GM19328 (cell line): ENCODE results near the gene TRIM33.

Experiments used
- ATAC-seq: cut with Tn5 transposase; IDR thresholded peaks from one replicate; pipeline ENCODE4 v1.9.1; 2021; ENCODE audit warnings: mild to moderate bottlenecking, moderate library complexity; ENCODE audit not compliant: unreplicated experiment

The TRIM33 gene

DNA sequence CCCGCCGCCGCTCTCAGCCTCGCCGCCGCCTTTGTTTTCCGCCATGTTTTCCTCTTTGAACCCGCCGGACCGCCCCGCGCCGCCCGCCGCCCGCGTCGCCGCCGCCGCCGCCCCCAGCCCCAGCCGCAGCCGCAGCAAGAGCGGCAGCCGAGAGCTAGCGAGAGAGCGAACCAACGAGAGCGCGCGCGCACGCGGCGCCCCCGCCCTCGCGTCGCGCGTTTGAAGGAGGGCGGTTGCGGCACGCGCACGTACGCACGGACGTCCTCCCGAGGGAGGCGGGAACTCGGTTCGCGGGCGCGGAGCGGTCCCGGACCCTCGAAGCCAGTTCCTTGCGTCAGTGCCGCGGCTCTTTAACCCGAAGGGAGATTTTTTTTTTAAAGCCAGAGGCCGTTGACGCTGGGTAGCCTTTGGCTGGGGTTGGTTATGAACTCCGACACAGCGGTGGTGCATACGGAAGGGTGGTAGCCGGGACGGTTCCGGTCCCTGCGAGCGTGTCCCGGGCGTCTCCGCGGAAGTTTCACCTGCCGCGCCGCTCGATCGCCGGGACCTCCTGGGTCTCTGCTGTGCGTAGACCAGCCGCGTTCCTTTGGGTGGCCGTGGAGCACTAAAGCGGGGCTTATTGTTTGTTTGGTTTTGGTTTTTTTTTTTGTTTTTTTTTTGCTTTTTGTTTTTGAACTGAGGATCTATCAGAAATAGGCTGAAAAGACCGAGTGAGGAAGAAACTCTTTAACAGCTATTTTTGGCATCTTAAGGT, at the start of gene TRIM33:
Gene TRIM33 (minus strand): TSS at position 172 of the 754 bp plus-strand sequence. CDS start 127 bp downstream, at position 45.
- peak; percentile 77 for ATAC-seq

DNA sequence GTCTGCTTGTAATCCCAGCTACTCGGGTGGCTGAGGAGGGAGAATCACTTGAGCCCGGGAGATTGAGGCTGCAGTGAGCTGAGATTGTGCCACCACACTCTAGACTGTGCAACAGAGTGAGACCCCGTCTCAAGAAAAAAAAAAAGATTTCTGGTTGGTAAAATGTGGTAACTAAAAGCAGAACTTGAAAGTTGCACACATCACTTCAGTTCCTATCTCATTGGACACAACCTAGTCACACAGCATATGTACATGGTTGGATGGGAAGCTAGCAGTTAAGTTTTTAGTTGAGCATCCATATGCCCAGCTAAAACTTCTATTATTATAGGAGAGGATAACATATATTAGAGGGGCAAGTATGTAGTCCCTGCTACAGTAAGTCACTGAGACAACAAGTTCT, 48.4 kb upstream of the TRIM33 start:
- ATAC-seq, result peak; percentile 66

DNA sequence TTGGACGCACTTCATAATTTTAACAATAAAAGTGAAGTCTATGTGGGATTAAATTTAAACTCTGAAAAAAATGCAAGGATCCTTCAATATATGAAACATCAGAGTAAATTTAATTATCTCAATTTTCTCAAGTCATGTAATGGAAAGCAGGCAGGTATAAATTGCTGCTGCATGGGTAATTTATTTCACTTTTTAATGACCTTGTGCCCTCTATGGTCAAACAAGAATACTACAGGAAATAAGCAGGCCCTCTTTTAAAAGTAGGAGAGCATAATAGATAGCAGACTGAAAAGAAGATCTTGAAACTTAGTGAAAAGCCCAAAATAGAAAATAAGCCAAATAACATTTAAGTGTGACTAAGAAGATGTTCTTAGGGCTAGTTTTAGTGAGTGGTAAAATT, 47.5 kb upstream of the TRIM33 start:
- no peak for ATAC-seq

DNA sequence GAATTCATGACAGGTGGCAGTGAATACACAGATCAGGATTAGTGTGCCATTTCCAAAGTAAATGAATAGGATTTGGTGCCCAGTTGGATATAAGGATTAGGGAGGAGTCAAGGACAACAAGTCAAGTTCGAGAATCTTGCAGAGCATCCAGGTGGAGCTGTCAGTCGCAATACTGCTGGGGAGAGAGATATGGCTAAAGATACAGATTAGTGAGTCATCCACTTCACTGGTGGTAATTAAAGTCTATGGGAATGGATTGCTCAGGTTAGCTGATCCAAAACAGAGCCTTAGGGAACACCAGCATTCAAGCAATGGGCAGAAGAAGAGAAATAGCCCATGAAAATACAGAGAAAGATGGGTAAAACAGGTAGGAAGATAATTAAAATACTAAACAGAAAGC, 43.6 kb upstream of the TRIM33 start:
- ATAC-seq, result no peak

DNA sequence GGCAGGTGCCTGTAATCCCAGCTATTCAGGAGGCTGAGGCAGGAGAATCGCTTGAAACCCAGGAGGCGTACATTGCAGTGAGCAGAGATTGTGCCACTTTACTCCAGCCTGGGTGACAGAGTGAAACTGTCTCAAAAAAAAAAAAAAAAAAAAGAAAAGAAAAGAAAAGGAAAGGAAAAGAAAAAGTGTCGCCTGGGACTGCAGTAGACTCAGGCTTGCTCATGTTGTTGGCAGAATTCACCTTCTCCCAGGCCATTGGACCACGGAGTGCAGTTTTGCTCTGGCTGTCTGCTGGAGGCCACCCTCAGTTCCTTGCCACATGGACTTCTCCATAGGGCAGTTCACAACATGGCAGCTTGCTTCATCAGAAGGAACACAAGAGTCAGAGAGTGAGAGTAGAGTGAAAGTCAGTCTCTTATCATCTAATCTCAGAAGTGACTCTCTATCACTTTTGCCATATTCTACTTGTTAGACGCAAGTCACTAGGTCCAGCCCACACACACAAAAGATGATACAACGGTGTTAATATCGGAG, 41.2 kb upstream of the TRIM33 start:
- no peak for ATAC-seq

DNA sequence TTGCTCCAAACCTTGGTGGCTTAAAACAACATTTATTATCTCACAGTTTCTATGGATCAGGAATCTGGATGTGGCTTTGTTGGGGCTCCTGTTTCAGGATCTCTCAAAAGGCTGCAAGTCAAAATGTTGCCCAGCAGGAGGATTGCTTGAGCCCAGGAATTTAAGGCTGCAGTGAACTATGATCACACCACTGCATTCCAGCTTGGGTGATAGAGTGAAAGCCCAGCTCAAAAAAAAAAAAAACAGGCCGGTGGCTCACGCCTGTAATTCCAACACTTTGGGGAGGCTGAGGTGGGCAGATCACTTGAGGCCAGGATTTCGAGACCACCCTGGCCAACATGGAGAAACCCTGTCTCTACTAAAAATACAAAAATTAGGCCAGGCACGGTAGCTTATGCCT, 40.4 kb upstream of the TRIM33 start:
- no peak for ATAC-seq

DNA sequence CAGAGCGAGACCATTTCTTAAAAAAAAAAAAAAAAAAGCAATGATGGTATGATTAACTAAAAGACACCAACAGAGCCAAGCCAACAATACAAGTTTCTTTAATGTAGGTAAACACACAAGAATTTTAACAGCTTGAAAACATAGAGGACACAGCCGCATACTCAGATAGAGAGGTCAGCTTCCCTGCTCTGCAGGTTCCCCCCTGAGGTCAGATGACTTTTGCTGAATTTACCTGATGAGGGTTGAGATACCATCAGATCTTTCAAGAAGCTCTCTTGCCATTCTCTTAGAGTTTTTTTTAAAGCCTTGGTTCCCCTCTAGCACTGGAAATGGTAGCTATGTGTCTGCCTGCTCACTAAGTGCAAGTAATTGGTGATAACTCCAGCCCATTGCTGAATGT, 39.3 kb upstream of the TRIM33 start:
- no peak for ATAC-seq

DNA sequence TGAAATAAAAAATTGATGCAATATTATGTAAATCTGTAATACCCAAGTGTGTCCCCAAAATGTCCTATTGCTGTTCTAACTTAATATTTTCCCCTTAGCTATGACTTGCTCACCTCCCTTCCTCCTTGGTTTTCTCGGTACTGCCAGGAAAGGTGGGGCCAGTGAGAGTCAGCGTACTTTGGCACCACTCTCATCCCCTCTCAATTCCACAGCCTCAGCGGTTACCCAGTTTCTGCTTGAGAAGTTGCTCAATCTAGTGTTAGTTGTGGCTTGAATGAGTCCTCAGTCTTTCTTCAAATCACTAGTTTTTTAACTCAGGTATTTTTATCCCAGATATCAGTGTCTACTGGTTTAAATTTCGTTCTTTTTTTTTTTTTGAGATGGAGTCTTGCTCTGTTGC, 38.1 kb upstream of the TRIM33 start:
- ATAC-seq, result no peak

DNA sequence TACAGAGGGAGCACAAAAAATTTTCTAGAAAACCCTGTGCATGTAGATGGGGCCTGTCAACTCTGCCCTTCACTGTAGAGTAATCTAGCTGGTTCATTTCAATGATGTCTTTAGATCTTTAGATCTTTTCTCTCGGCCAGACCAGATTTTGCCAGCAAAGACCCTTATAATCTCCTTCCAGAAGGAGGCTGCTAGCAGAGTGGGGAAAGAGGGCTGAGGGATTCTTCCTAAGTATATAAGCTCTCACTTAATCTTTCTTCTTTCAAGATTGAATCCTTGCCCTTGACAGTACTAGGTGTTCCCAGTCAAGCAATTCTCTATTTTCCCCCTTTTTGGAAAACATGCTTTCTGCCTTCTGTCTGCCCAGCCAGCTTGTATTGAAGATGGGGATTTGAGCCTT, 36.1 kb upstream of the TRIM33 start:
- ATAC-seq, result no peak

DNA sequence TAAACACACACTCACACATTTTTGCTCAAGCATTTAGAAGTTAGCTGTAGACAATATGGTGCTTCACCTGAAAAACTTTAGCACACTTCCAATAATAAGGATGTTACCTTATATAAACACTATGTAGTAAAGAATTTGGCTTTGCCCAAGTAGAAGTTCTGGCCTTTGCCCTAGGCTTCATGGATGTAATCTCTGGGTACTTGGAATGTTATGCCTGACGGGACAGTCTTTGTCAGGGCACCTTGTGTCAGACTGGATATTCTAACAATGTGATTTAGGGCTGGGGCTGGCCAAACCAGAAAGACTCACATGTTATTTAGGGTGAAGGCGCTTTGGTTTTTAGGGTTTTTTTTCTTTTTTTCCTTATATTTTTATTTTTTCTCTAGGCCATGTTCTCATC, 34.8 kb upstream of the TRIM33 start:
- ATAC-seq, result no peak

DNA sequence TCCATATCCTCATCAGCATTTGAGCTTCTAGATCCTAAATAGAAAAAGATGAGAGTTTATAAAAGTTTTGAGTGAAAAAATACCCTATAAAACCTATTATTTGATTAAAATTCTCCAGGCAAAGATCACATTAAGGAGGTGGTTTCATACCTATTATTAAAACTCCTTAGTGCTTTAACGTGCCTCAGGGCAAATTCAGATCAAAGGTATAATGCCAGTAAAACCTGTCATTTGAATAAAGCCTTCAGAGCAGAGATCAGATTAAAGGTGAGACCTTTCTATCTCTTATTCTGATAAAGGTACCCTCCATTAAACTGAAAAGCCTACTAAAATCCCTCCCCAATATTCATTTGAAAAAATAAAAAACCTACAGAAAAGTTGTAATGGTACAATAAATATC, 34.3 kb upstream of the TRIM33 start:
- ATAC-seq, result no peak

DNA sequence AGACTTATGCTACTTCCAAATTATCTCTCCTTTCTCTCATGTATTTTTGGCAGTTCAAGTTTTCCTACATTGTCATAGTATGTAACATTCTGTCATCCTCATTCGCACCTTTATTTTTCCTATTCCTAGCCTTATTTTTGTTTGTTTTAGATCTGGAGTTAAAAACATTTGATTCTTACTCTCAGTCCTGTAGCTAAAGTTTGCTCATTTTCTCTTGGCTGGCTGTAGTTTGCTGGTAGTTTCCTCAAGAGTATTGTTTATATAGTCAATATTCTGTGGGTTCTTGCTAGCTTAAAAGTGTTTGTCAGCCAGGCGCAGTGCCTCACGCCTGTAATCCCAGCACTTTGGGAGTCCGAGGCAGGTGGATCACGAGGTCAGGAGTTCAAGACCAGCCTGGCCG, 29.8 kb upstream of the TRIM33 start:
- no peak for ATAC-seq

DNA sequence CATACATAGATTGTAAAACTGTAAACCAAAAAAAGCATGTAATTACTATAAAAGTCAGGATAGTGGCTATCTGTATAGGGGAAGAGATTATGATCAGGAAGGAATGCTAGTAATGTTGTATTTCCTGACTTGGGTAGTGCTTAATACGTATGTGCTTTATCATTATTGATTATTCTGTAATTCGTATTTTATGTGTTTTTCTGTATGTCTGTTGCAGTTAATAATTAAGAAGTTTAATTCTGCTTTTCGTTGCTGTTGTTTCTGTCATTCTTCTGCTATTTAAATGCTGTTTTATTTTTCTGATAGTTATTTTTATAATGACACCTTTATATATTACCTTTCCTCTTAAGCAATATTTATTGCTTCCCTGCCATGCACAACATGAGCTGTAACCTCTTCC, 29.3 kb upstream of the TRIM33 start:
- ATAC-seq, result no peak

DNA sequence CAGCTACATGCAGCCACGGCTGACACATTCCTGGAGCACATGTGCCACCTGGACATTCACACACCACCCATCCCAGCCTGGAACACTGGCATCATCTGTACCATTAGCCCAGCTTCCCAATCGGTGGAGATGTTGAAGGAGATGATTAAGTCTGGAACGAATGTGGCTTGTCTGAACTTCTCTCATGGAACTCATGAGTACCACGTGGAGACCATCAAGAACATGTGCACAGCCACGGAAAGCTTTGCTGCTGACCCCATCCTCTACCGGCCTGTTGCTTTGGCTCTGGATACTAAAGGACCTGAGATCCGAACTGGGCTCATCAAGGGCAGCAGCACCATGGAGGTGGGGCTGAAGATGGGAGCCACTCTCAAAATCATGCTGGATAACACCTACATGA, 25.0 kb upstream of the TRIM33 start:
- ATAC-seq, result no peak

DNA sequence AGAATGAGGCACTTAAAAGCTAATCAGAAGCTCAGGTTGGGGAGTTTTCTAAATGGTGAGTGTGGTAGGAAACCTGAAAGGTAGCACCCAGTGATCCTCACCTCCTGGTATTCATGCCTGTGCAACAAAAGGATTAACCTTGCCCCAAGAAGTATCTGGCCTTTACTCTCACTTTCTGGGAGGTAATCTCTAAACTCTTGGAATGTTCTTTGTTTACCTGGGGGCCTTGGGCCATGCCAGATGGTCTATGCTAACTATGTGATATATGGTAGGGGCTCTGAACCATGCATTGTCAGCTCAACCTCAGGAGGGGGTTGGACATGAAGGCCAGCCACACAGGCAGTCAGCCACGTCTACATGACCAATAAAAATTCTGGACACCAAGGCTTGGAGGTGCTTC, 24.4 kb upstream of the TRIM33 start:
- ATAC-seq, result no peak

DNA sequence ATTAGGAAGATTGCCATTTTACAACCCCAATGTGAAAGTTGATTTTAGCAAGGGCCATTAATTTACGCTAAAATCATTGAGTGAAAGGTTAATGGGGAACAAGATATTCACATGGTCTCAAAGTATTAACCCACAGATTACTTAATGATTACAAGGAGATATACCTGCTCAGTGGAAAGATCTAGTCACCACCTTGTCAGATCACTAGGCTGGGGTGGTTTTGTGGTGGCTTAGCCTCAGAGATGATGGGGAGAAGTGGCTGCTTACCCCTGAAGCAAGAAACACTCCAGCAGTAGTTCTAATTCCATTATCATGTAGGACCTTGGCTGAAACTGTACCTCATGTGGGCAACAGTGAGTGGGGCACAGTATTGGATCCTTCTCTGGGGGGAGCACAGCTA, 20.1 kb upstream of the TRIM33 start:
- ATAC-seq, result no peak

DNA sequence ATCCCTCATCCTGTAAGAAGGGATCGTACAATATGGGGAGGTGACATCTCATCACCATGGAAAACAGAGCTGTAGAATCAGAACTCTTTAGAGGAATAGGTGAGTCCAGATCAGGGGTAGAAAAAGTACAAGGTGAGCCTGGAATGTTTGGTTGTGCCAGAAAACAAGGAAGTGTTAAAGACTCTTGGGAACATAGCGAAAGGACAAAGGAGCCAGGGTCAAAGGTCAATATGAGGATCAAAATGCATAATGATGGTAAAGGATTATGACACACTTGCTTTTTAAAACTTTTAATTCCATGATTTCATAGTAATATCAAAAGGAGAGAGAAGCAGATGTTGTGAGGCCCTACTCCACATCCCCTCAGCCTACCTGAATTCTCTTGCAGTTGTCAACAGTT, 19.2 kb upstream of the TRIM33 start:
- ATAC-seq, result no peak

DNA sequence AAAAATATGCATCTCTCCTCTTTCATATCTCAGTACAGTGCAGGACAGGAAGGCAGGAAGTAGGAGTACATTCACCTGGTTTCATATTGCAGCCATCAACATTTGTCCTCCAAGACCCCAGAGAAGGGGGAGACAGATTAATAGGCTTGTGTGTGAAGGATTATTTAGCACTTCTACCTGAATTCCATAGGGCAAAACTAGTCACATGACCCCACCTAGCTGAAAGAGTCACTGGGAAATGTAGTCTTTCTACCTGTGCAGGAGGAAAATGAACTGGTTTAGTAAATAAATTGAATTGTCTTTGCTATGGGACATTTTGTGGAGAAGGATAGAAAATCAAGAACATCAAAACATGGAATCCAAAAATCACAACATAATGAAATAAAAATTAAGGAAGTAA, 13.9 kb upstream of the TRIM33 start:
- no peak for ATAC-seq

DNA sequence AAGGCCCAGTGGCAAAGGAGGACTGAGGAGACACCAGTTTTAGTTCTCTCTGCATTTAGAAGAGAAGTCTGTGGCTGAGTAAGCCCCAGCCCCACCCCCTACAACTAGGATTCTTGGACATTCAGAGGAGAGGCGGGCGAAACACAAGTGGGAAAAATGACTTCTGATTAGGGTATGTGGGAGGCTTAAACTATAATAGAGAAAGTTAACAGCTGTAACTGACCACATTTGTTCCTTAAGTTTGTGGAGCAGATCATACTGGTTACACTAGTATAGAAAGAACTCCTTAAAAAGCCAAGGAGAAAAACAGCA, 11.2 kb upstream of the TRIM33 start:
- no peak for ATAC-seq

DNA sequence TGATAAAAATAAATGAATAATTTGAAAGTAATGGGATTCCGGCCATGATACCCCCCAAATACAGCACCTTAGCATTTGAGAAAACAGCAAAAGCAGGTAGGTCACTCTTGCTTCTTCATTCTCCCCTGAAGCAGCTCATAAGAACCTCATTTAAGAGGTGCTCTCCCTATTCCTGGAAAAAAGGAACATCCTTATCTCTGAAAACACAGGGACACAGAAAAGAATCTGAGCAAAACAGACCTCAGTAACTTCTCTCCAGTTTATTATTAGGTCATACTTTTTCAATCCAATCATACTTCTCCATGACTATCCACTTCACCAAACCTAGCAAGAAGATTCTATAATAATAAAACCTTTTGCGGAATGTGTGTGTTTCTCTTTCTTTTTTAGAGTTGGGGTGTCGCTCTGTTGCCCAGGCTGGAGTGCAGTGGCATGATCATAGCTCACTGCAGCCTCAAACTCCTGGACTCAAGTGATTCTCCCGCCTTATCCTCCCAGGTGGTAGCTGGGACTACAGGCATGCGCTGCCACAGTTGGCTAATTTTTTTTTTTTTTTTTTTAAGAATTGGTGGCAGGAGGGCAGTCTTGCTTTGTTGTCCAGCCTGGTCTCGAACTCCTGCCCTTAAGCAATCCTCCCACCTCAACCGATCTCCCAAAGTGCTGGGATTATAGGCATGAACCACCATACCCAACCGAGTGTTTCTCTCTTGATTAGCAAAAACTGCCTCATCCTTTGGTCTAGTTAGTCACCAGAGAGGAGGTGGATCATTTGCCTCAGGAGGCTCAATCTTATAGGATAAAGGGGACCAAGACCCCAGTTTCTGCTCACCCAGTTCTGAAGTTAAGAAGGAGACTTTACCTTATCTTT, 10.6 kb upstream of the TRIM33 start:
- no peak for ATAC-seq

DNA sequence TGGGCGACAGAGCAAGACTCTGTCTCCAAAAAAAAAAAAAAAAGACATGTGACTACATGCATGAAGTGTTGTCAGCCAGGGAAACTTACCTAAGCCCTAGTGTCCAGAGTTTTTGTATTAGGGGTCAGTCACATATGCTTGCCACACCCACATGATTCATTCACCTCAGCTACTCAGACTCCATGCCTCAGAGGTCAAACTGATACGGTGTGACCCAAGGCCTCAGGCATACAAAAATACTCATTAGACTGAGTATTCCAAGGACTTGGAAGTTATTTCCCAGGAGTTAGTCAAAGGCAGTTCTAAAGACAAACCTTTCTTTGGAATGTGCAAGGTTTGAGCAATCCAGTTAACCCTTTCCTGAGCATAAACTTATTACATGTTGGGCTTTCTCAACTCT, 6.3 kb upstream of the TRIM33 start:
- no peak for ATAC-seq

DNA sequence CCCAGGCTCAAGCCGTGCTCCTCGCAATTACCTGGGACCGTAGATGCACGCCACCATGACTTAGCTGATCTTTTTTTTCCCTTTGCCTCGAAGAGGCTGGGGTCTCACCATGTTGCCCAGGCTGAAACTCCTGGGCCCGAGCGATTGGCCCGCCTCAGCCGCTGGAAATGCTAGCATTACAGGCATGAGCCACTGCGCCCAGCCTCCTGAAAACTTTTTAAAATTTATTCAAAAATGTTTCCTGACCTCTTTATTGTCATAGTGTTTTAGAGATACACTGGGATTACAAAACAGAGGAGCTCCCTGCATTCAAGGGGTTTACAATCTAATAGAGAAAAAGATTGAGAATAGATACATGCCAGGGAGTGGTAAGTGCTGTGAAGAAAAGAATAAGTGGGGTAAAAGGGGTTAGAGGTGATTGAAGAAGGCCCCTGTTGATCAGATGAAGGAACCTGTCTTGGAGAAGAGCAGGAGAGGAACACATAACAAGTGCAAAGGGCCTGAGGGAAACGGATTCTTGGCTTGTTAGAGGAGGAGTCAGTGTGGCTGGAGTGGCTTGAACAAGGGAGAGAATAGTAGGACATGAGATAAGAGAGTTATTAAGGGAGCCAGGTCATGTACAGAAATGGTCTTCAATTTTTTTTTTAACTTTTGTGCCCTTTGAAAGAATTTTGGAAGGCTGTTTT, 1.7 kb upstream of the TRIM33 start:
- ATAC-seq, result no peak
